GM19043 (cell line): ENCODE results near the gene SLC25A26.

Source experiments
- ATAC-seq: cut with Tn5 transposase; IDR thresholded peaks from one replicate; pipeline ENCODE4 v1.9.1; 2021; ENCODE audit warnings: low read depth; ENCODE audit not compliant: unreplicated experiment

SLC25A26 gene

DNA sequence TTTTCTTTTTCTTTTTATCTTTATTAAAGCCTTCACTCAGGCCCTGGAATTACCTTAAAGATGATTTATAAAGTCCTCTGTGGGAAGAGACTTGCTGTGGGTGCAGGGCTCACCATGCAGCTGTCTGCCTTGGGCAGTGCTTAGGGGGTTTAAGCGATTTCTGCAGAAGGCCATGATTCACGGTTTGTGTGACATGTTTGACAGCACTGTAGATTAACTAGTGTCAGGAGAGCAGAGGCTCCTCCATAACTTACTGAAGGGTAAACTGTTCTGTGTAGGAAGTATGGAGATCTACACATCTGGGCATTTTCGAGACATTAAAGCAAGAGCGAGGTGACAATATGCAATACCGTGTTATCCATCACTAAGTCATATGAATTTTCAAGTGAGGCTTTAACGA is 142.3 kb downstream of the SLC25A26 start:
- no peak for ATAC-seq

DNA sequence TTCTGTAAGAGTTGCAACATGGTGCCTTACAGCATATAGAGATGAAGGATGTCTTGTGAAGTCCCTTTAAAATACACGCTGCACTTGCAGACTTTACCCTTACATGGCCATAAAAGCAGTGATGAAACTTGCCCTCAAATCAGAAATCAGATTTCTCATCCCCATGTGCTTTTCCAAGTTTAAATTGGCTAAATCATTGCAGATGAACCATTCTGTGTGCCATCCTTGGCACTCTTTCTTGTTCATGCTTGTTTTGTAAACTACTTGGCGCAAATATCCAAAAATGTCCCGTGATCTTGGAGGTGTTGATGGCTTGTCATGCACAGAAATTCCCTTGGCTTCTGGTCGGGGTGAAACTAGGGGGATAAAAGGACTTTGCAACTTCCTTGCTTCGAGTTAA is 144.3 kb downstream of the SLC25A26 start:
- no peak for ATAC-seq

DNA sequence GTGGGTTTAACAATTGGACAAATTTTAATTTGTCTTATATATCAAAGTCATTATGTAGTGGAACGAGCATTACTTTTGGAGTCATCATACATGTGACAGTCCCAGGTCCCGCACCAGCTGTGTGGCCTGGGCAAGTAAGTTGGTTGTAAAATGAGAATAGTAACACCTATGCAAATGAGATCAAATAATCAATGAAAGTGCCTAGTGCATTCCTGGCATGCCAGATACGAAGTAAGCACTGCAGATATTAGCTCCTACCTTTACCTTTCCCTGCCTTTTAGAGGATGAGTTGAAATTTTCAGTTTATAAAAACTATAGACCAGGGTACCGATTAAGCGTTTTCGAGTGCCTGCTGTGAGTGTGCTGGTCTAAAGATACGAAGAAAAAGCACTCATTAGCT is 145.9 kb downstream of the SLC25A26 start:
- ATAC-seq: no peak

- ATAC-seq: no peak
Observed at GRCh38 chr3:66367979-66368378, 147.2 kb downstream of the SLC25A26 start.

GRCh38 chr3:66370179-66370578 is 149.4 kb downstream of the SLC25A26 start:
- ATAC-seq: no peak

DNA sequence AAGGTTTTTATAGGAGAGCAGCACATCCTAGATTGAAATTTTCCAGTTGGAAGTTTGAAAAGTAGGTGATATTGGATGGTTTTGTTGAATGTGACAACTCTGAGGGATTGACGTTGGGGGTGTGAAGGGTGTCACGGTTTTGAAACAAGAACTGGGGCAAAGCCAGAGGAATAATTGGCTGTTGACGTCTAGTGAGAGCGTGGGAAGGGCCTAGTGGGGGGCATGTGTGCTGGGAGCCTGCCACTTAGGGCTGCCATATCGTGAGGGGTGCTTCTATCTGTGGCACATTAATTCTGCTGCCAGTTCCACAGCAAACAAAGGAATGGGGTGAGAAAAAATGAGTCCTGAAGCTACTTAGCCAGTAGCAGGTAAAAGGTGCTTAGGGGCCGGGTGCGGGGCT is 150.6 kb downstream of the SLC25A26 start:
- ATAC-seq: no peak

- ATAC-seq: no peak
Observed at GRCh38 chr3:66372681-66373350, 152.0 kb downstream of the SLC25A26 start.

- ATAC-seq: no peak
Observed at GRCh38 chr3:66376568-66376967, 155.8 kb downstream of the SLC25A26 start.

- ATAC-seq: no peak
Observed at GRCh38 chr3:66377800-66378199, 157.0 kb downstream of the SLC25A26 start.

- ATAC-seq: no peak
Observed at GRCh38 chr3:66378256-66378655, 157.5 kb downstream of the SLC25A26 start.

DNA sequence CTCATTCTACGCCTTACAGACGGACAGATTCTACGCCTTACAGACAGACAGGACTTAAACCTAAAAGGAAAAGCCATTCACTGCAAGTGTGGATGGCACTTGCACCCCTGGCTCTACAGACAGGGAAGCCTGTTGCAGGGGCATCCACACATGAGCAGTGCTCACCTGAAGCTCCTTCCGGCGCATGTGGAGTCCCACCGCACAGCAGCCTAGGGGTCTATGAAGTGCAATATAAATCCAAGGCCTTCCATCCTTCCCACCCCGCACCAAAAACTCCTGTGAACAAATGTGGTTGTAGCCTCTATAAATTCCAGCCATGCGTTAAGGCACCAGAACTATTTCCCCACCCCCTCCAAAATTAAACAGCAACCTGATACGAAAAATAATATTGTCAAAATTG is 158.8 kb downstream of the SLC25A26 start:
- no peak for ATAC-seq

DNA sequence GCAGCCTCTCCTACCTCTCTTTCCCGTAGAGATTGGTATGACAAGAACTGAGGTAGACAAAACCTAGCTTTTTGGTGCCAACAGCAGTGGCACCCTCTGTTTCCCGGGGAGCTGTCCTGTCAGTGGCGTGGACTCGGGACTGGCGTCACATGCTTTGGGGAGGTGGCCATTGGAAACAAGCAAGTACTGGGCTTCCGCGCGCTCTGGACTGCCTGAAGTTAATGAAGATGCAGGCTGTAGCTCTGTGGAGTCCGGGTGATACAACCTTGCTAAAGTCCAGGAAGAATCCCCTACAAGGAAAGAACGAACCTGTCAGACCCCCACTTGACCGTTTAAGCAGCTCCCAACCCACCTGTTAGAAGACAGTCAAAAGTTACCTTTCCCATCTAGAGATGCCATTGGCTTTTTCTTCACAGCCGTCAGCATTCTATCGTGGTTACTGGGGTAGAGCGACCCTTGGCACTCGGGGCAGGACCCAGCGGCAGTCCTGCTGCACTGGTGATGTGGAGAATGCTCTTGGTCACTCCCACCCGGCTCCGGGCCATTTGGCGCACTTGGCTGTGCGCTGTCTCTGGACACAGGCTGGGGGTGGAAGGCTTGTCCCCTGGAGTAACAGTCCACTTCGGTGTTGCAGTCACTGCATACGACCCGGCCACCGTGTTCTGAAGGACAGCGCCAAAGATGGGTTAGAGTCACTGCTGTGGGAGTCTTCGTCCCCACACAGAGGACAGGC is 159.6 kb downstream of the SLC25A26 start:
- no peak for ATAC-seq

DNA sequence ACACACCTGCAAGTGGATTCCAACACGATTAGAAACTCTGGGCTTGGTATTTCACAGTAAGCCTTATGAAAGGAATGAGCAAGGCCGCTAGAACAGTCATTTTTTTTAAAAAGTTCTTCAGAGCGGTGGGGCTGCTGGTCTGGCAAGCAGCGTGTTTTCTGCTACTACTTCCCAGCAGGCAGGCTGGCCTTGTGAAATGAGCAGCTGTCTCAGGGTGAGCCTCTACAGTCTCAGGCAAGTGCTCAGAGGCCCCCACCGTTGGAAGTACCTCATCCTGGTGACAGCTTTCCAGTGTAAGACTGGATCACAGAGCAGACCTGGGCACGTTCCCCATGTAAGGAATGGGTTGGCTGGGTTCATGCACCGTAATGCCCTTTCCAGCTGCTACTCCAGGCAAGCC is 160.8 kb downstream of the SLC25A26 start:
- no peak for ATAC-seq

DNA sequence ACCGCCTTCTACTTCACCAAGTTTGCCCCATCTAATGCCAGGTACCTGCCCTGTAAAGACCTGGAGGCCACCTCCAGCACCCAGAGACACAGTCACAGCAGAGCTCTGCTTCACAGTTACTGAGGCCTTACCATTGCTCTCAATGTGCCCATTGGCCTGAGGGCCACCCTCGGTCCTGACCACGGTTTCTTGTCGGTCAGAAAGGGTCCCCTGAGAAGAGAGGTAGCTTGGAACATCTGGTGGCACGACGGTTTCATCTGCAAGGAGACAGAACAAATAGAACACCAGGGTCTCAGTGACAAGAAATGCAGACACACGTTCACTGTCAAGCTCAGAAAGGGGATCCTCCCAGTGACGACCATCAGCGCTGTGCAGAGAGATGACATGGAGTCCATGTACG is 161.3 kb downstream of the SLC25A26 start:
- ATAC-seq: no peak

DNA sequence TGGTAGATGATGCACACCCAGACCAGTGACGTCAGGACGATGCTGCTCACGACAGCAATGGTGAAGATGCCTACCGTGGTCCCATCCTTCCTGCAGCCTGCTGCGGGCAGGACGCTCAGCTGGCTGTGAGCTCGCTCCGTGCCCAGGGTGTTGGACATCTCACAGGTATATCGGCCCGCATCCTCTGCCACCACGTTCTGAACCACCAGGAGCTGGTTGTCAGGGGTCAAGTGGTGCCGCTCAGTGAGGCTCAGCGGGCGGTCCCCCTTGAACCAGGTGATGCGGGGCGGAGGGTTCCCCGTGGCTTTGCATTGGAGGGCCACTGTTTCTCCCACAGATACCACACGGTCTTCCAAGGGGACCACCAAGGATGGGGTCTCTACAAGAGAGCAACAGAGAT is 162.2 kb downstream of the SLC25A26 start:
- ATAC-seq: no peak

- no peak for ATAC-seq
Observed at GRCh38 chr3:66383998-66384745, 163.4 kb downstream of the SLC25A26 start.

DNA sequence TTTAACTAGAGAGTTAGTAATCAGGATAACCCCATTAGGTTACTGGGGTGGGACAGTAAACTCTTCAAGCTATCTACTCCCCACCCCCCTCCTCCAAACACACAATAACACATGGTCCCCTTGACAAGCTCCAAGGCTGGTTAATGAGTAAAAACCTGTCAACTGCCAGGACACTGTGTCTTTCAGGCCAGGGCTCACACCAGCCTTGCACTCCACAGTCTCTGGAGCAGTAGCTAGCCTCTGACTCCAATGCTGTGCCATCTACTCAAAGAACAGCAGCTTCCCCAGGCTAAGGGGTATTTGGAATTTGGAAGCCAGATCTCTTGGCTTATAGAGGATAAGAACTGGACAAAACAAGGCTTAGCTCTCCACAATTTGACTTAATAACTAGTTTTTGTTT is 164.3 kb downstream of the SLC25A26 start:
- ATAC-seq: no peak

DNA sequence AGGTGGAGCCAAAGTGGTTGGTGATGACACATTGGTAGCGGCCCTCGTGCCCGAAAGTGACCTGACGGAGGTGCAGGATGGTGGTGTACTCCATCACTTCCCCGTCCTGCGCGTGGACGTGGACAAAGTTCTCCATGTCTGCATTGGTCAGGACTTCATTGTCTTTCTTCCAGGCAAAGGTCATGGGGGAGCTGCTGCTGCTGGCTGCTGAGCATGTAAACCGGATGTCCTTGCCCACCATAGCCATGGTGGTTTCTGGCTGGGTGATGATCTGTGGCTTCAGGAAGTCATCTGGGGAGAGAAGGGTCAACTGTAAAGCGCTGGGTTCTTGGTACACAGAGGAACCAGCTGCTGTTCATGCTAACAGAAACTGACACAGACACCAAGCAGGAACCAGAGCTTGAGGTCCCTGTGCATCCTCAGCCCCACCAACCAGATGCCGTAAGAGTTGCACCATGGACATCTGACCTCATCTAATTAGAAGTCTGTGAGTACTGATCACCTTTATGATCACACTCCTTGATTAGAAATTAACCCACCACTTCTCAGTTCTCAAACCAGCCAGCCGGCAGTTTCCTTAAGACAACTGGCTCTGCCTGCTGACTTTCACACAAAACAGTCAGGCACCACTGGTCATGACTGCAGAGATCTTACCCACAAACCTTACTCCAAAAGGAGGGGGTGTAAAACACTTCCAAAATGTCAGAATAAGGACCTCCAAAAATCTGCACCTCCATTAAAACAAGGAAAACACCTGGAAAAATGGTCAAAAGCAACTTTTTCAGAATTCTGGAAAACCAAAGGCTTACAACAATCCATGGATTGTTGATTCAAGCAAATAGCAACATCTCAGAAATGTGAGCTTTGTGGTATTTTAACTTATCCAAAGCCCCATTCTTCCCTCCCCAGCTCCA is 165.5 kb downstream of the SLC25A26 start:
- ATAC-seq: peak; percentile 80

DNA sequence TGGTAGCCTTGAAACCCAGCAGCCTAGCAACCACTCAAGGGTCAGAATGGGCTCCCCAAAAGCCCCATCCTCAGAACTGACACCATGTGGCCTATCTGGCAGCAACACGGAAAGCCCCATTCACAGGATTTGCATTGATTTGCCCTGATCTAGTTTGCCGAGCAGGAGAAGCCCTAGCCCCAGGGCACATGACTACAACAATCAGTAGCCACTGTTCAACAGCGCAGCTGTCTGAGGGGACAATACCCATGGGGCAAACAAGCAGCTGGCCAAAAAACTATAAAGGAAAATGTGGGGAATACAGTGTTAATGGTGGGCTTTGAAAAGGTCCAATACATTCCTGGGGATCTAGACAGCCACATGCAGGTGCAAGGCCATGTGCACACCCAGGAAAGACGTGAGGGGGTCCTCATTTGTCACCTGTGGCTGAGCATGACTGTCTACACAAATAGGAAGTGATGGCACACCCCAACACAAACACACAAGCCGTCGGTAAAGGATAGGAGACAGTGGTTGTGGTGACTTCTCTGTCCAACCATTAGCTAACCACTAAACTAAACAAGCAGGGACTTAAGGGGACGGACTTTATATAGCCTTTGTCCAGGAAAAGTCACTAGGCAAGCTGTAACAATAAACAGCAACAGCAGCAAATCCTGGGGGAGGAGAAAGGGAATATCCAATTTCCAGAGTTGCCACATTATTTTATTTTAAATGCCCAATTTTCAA is 166.3 kb downstream of the SLC25A26 start:
- ATAC-seq: peak; percentile 37

DNA sequence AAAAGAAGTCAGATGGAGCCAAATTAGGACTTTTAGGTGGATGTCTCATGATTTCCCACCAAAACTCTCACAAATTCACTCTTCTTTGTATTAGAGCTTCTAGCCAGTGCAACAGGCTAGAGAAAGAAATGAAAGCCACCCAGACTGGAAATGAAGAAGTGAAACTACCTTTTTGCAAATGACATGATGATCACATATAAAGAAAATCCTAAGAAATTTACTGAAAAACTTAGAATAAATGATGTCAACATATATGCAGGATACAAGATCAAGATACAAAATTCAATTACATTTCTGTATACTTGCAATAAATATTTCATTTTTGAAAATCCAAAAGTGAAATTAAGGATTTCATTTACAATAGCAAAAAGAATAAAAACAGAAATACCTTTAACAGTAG is 169.2 kb downstream of the SLC25A26 start:
- ATAC-seq: peak; percentile 15
